GM15510 (cell line): ENCODE measurements around the gene NOL11.

Experiments
- POLR2A ChIP-seq: IDR thresholded peaks from 3 replicates; pipeline ENCODE4 v1.6.1; 2011; ENCODE audit warnings: borderline replicate concordance; ENCODE audit not compliant: insufficient read length; ENCODE audit errors: extremely low read depth

Gene NOL11

DNA sequence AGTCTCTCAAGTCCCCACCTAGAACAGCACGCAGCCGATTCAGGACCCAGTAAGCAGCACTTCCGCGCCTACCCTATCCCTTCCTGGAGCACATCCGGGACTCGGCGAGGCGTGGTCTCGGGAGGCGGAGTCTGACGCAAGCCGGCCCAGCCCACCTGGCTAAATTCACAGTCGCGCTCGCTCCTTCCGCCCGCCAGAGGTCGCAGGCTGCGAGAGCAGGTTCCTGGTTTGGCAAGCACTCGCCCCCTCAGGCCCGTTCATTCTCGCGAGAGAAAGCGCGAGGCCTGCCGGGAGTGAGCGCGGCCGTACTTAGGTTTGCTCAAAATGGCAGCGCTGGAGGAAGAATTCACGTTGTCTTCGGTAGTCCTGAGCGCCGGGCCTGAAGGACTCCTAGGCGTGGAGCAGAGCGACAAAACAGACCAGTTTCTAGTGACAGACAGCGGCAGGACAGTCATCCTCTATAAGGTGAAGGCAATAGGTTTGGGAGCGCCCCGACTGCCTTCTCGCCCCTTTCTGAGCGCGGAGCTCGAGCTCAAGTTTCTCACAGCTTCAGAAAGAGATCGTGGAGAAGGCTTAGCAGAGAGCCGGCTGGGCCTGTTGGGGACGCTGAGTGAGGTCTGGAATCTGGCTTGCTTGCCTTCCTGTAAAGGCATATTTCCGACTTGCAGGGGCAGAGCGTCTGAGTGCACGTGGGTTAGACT is at the start of gene NOL11:
Gene NOL11 (plus strand): TSS at position 313 of the 701 bp plus-strand sequence. CDS start 12 bp downstream, at position 325.
- peak; percentile 97 for TF ChIP-seq POLR2A

- no peak for TF ChIP-seq POLR2A
Measured at GRCh38 chr17:67671493-67671892, 46.2 kb upstream of the NOL11 start.

DNA sequence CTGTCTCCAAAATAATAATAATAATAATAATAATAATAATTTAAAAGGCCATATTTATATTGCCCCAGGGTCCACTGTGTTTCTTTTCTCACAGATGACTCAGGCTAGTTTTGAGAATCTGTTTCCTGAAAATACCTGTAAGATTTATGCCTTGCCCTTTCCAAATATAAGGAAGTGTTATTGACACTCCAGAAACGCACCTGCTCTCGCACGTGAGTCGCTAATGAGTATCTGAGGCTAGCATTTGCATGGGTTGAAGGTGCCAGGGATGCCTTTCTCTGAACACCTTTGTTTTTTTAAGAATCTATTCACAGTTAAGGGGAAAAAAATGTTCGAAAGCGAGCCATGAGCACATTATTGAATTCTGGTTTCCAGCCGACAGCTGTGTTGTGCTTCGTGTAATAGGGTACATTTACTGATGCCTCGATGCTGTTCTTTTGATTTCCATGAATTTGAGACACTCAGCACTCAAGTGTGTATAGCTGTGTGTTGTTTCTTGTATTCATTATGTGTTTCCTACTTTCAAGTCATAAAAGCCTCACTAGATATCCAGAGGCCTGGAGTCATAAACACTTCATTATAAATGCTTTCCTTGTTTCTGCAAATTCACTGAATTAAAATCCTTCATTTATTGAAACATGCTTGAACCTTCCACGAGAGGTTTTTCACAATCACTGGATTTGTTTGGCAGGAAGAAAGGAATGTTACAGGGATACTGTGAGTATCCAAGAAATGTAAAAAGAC is 45.0 kb upstream of the NOL11 start:
- no peak for TF ChIP-seq POLR2A

GRCh38 chr17:67675481-67675880 is 42.3 kb upstream of the NOL11 start:
- TF ChIP-seq POLR2A: no peak

DNA sequence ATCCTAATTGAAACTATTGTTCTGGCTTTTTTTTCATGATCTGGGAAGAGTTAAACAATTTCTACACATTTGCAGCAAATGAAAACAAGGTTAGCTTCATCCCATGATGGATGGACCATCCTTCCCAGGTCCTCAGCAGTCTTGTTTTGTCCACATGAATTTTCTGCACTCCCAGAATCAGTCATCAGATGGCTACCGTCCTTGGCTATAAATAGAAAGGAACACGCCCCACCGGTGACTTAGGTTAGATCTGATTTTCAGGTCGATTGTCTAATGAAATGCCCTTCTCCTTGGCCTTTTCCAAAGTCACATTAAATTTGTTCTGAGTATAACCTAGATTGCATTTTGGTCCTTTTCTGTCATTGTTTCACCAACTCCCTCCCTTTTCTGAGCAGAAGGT is 41.4 kb upstream of the NOL11 start:
- no peak for TF ChIP-seq POLR2A

DNA sequence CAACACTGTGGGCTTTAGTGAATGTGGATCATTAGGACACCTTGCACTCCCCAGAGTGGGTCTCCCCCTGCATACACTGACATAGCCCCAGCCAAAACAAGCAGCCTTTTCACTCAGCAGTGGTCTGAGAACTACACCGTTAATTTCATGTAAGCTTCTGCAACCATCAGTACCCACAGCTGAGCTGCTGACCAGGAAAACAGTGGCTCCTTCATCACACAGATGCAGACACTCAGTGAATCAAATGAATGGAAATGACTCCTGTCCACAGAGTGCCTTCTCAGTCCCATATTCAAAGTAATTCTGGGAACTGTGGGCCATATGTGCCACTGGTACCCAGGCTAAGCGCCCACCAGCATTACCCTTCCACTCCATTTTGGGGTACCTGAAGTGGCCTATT is 39.3 kb upstream of the NOL11 start:
- no peak for TF ChIP-seq POLR2A

- TF ChIP-seq POLR2A: no peak
Measured at GRCh38 chr17:67679225-67679624, 38.5 kb upstream of the NOL11 start.

DNA sequence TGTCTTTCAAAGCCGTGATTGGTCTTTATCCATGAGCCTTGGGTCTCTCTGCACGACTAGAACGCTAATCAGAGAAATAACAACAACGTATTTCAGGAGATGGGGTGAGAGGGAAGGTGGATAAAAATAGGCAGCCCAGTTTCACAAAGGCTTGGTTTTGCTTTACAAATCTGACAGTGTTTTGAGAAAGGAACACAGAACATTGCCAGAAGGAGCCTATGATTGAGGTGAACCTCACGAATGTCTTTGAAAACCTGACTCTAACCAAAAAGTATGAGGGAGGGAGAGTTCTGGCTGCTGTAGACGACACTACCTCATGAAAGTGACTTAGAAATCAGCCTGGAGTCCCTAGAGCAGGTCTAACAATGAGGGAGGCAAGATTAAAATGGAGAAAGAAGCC is 38.0 kb upstream of the NOL11 start:
- no peak for TF ChIP-seq POLR2A

- TF ChIP-seq POLR2A: no peak
Measured at GRCh38 chr17:67680445-67681224, 37.1 kb upstream of the NOL11 start.

GRCh38 chr17:67682196-67682595 is 35.5 kb upstream of the NOL11 start:
- TF ChIP-seq POLR2A: no peak

DNA sequence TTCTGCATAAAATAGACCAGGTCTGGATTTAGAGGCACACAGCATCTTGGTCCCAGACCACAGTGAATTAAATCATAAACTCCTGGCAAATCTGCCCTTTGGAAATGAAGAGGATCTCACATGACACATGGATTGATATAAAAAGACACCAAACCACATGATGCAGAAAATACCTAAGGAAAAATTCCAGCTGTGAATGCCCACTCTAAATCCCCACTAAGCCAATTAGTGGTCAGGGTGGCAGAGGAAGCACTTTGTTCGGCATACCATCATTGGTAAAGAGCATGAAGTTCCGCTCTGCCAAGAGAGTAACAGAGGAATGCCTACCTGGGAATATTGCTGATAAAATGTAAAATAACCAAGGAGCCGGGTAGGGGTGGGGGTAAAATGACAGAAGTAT is 32.4 kb upstream of the NOL11 start:
- no peak for TF ChIP-seq POLR2A

DNA sequence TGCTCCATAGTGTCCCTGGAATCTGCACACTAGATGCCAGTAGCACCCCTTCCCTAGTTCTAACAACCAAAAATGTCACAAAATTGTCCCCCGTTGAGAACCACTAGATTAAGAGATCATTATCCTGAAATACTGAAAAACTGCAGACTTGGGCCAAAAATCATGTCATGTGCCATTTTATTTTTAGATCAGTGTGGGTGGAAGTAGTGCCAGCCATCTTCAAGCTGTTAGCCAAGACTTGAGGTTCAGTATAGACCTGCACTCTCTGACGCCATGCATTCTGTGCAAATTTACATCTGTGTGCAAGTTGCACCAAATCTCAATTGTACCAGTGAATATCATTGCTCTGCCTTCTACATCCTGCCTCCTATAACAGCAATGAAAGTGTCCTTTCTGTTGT is 31.5 kb upstream of the NOL11 start:
- no peak for TF ChIP-seq POLR2A

DNA sequence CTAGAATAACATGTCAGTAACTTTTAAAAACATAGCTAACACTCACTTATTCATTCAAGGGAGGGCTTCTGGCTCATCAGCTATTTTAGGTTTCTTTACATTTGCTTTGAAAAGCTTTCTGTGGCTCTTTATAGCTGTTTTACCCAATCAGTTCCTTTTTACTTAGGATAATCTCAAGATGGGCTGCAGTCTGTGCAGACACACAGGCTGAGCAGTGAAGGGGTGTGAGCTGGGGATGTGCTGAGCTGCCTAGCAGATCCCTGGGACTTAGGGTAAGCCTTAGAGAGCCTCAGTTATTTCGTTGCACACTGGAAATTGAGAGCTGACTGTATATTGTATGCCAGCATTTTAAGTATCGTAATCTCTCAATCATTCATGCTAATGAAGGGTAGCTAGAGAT is 30.2 kb upstream of the NOL11 start:
- TF ChIP-seq POLR2A: no peak

- TF ChIP-seq POLR2A: no peak
Measured at GRCh38 chr17:67689534-67690177, 28.1 kb upstream of the NOL11 start.

- no peak for TF ChIP-seq POLR2A
Measured at GRCh38 chr17:67693811-67694210, 23.9 kb upstream of the NOL11 start.
